SK-N-SH (cell line): ENCODE data around the gene RAC2. TPM values are rescaled to one million over a fixed set of nuclear protein-coding genes. Genes with fewer than 3 reads are reported as not detected.

Source experiments
- CTCF ChIA-PET: fragments of 300-600, 350-600 bp; formaldehyde crosslinking; extraction: SDS; loops from one replicate; lab custom pipeline; 2021; lab: Yijun Ruan, JAX
- POLR2A ChIA-PET: fragments of 350-600 bp; sonication (Branson Sonifier 250); formaldehyde crosslinking; extraction: SDS; loops from one replicate; lab custom pipeline; 2020; ENCODE audit warnings: antibody characterized with exemption, inconsistent platforms; lab: Yijun Ruan, JAX
- DNase-seq: peaks from one replicate; pipeline ENCODE4 v3.0.0; 2012
- H2AFZ ChIP-seq: fragments of 200-600 bp; sonication (generic); 2 replicates; pipeline ENCODE4 v1.8.1; 2016; ENCODE audit warnings: antibody characterized with exemption, mild to moderate bottlenecking, low read depth
- H3F3A ChIP-seq: fragments of 200-600 bp; sonication (generic); replicated peaks from 2 replicates; pipeline ENCODE3; 2016; ENCODE audit warnings: antibody characterized with exemption, mild to moderate bottlenecking; ENCODE audit not compliant: insufficient read depth
- H3K27ac ChIP-seq, 2 experiments: fragments of 200-500 bp in 1 of 2; fragments of 200-600 bp in 1 of 2; sonication (Bioruptor generic) in 1 of 2; sonication (generic), shearing (Covaris generic) in 1 of 2; 2 replicates each; pipeline versions ENCODE4 v1.5.1 to v1.6.1; 2014 to 2016; ENCODE audit warnings: low read depth in 2 of 2, inconsistent platforms in 1 of 2, low read length in 1 of 2, mild to moderate bottlenecking in 1 of 2, mixed read lengths in 1 of 2
- H3K27me3 ChIP-seq: fragments of 200-600 bp; sonication (generic), shearing (Covaris generic); 2 replicates; pipeline ENCODE4 v1.6.1; 2016; ENCODE audit warnings: mixed run types; ENCODE audit not compliant: insufficient read depth
- H3K36me3 ChIP-seq, 2 experiments: fragments of 200-500 bp in 1 of 2; fragments of 200-600 bp in 1 of 2; sonication (Bioruptor generic) in 1 of 2; sonication (generic) in 1 of 2; replicated peaks in 1 of 2; 2 replicates each; pipeline versions ENCODE3 to v1.5.1; 2014 to 2016; ENCODE audit warnings: low read length in 1 of 2, mild to moderate bottlenecking in 1 of 2; ENCODE audit not compliant: insufficient read depth in 2 of 2, control insufficient read depth in 1 of 2
- H3K4me1 ChIP-seq, 2 experiments: fragments of 200-500 bp in 1 of 2; fragments of 200-600 bp in 1 of 2; sonication (Bioruptor generic) in 1 of 2; sonication (generic), shearing (Covaris generic) in 1 of 2; 2 replicates each; pipeline versions ENCODE4 v1.5.1 to v1.6.1; 2014 to 2016; ENCODE audit warnings: low read depth in 1 of 2, low read length in 1 of 2, mixed run types in 1 of 2; ENCODE audit not compliant: insufficient read depth in 2 of 2, control insufficient read depth in 1 of 2
- H3K4me2 ChIP-seq: fragments of 200-600 bp; sonication (generic), shearing (Covaris generic); 2 replicates; pipeline ENCODE4 v1.6.1; 2017; ENCODE audit warnings: mixed run types
- H3K4me3 ChIP-seq, 2 experiments: fragments of 200-500 bp in 1 of 2; fragments of 200-600 bp in 1 of 2; sonication (Bioruptor generic) in 1 of 2; sonication (generic), shearing (Covaris generic) in 1 of 2; 2 replicates each; pipeline versions ENCODE4 v1.5.1 to v1.8.1; 2014 to 2016; ENCODE audit warnings: low read depth in 2 of 2, inconsistent platforms in 1 of 2, low read length in 1 of 2, mild to moderate bottlenecking in 1 of 2, mixed read lengths in 1 of 2, moderate library complexity in 1 of 2
- H3K79me2 ChIP-seq: fragments of 200-600 bp; sonication (generic); 2 replicates; pipeline ENCODE4 v1.8.1; 2017; ENCODE audit warnings: mild to moderate bottlenecking; ENCODE audit not compliant: insufficient read depth
- H3K9ac ChIP-seq: fragments of 200-600 bp; sonication (generic); 2 replicates; pipeline ENCODE4 v1.6.1; 2017; ENCODE audit warnings: mixed run types
- H3K9me2 ChIP-seq: fragments of 200-600 bp; sonication (generic); 2 replicates; pipeline ENCODE4 v1.6.1; 2017; ENCODE audit warnings: mixed run types
- H3K9me3 ChIP-seq: fragments of 200-600 bp; sonication (generic); 2 replicates; pipeline ENCODE4 v1.6.1; 2017; ENCODE audit warnings: mixed run types, mild to moderate bottlenecking, moderate library complexity
- H4K20me1 ChIP-seq: fragments of 200-600 bp; sonication (generic); 2 replicates; pipeline ENCODE4 v1.6.1; 2017; ENCODE audit warnings: mild to moderate bottlenecking, mixed run types; ENCODE audit not compliant: insufficient read depth
- CTCF ChIP-seq: fragments of 200-600 bp; sonication (generic); IDR thresholded peaks from 2 replicates; pipeline ENCODE4 v1.6.1; 2017; ENCODE audit warnings: antibody characterized with exemption, mild to moderate bottlenecking, moderate library complexity
- EZH2phosphoT487 ChIP-seq: fragments of 200-600 bp; sonication (generic); IDR thresholded peaks from 2 replicates; pipeline ENCODE4 v1.6.1; 2017; ENCODE audit warnings: low read depth, mixed run types, mild to moderate bottlenecking, antibody characterized with exemption, moderate library complexity, borderline replicate concordance
- FOXM1 ChIP-seq: IDR thresholded peaks from 2 replicates; pipeline ENCODE4 v1.4.0; 2012; ENCODE audit warnings: low read depth, mild to moderate bottlenecking
- MEF2A ChIP-seq: IDR thresholded peaks from 2 replicates; pipeline ENCODE4 v1.4.0; 2012; ENCODE audit warnings: low read depth, borderline replicate concordance
- MXI1 ChIP-seq: IDR thresholded peaks from 2 replicates; pipeline ENCODE4 v1.6.1; 2012; ENCODE audit warnings: mild to moderate bottlenecking, low read depth, low read length, improper control_type of control experiment
- NFIC ChIP-seq: IDR thresholded peaks from 2 replicates; pipeline ENCODE4 v1.4.0; 2012; ENCODE audit warnings: borderline replicate concordance
- NRF1 ChIP-seq: IDR thresholded peaks from 2 replicates; pipeline ENCODE4 v1.6.1; 2012; ENCODE audit warnings: low read depth, mild to moderate bottlenecking, low read length
- POLR2AphosphoS5 ChIP-seq: IDR thresholded peaks from 2 replicates; pipeline ENCODE4 v1.6.1; 2012; ENCODE audit warnings: low read depth, low read length
- RAD21 ChIP-seq: IDR thresholded peaks from 2 replicates; pipeline ENCODE4 v1.6.1; 2012; ENCODE audit warnings: mild to moderate bottlenecking, low read length
- RCOR1 ChIP-seq: fragments of 150-350 bp; IDR thresholded peaks from 2 replicates; pipeline ENCODE4 v1.6.1; 2017; ENCODE audit warnings: antibody characterized with exemption, low read length
- SMC3 ChIP-seq: IDR thresholded peaks from 2 replicates; pipeline ENCODE4 v1.6.1; 2012; ENCODE audit warnings: low read depth, low read length, improper control_type of control experiment
- TAF1 ChIP-seq: IDR thresholded peaks from 2 replicates; pipeline ENCODE4 v1.6.1; 2012; ENCODE audit warnings: low read depth, mild to moderate bottlenecking, low read length, moderate library complexity, borderline replicate concordance
- TEAD4 ChIP-seq: IDR thresholded peaks from 2 replicates; pipeline ENCODE4 v1.4.0; 2012; ENCODE audit warnings: mild to moderate bottlenecking, borderline replicate concordance; ENCODE audit not compliant: insufficient read depth
- USF2 ChIP-seq: fragments of 150-350 bp; IDR thresholded peaks from 2 replicates; pipeline ENCODE4 v1.6.1; 2017; ENCODE audit warnings: antibody characterized with exemption, low read length, low read depth, borderline replicate concordance
- WGBS: methylation state at CpG from one replicate; pipeline ENCODE4 v1.1.6; 2017; ENCODE audit warnings: low lambda C conversion rate; 5-methylcytosine and 5-hydroxymethylcytosine counted together
- polyA plus RNA-seq, 3 experiments: library from polyadenylated mRNA; depleted of rRNA; stranded (reverse); fragments of >200 nt; gene quantifications; 2 replicates each; pipeline ENCODE4 v1.2.3, GENCODE V29; 2012

The RAC2 gene
- polyA plus RNA-seq, 1 of the 3 experiments (the other 2 are of a cell fraction), result 29.9 TPM

- no peaks in the 10 kb centered on the region for H4K20me1 ChIP-seq
- H3K4me2 ChIP-seq, result no peak overlapping the region
- no peaks in the 10 kb centered on the region for H3K9me3 ChIP-seq
- H3K4me1 ChIP-seq, result peaks cover 31 to 35% of the 10 kb centered on the region in 2 experiments
- CTCF ChIA-PET, result interaction anchor here (0.7 to 1.1 kb wide), 2 partner anchors 25 to 124 kb away, joined by 3 to 5 read pairs; no protein-coding TSS in a partner anchor
- H3F3A ChIP-seq, result peaks cover 44% of the 10 kb centered on the region
- no peak overlapping the region for H3K9ac ChIP-seq
- POLR2A ChIA-PET, result no interaction called here
- no peaks in the 10 kb centered on the region for H3K27me3 ChIP-seq
- 60% methylated on average over 2 of the region's 2 CpGs for WGBS
- no peak for DNase-seq
- H3K27ac ChIP-seq, result no peak overlapping the region
- H3K4me3 ChIP-seq, result no peak overlapping the region
- no peaks in the 10 kb centered on the region for H3K36me3 ChIP-seq
- no peaks in the 10 kb centered on the region for H3K9me2 ChIP-seq
- TF ChIP-seq NFIC (no peak), RCOR1 (no peak), NRF1 (no peak), SMC3 (no peak), MXI1 (no peak), USF2 (no peak), EZH2phosphoT487 (no peak)
- H3K79me2 ChIP-seq, result peaks cover under 1% of the 10 kb centered on the region; the same call in 1 of the 2 replicates
- no peak overlapping the region for H2AFZ ChIP-seq
These were observed 51.9 kb downstream of the RAC2 start for GRCh38 chr22:37192204-37192603.

- Histone ChIP-seq H2AFZ (no peak overlapping the region), H3K9me2 (no peaks in the 10 kb centered on the region), H3K79me2 (peaks cover 11% of the 10 kb centered on the region), H3F3A (peaks cover 39% of the 10 kb centered on the region), H3K27ac (peak overlapping the region; percentile 90 to 91), H3K9ac (no peak overlapping the region), H3K4me2 (peak overlapping the region; percentile 91; the same call in 1 of the 2 replicates), H4K20me1 (no peaks in the 10 kb centered on the region), H3K36me3 (peaks cover 0 to under 1% of the 10 kb centered on the region in 2 experiments), H3K4me1 (peaks cover 33 to 38% of the 10 kb centered on the region in 2 experiments), H3K27me3 (no peaks in the 10 kb centered on the region), H3K4me3 (no peak overlapping the region), H3K9me3 (no peaks in the 10 kb centered on the region)
- POLR2A ChIA-PET, result no interaction called here
- CTCF ChIA-PET, result interaction anchor here (1.4 kb wide), 1 partner anchor 9 kb away, joined by 5 read pairs; no protein-coding TSS in a partner anchor
- TF ChIP-seq EZH2phosphoT487 (no peak), MEF2A (no peak), TAF1 (no peak), SMC3 (no peak), CTCF (no peak), POLR2AphosphoS5 (no peak), TEAD4 (no peak), RAD21 (no peak), FOXM1 (no peak)
- DNase-seq, result no peak
- WGBS, result 76% methylated on average over 4 of the region's 4 CpGs
These were observed 53.7 kb downstream of the RAC2 start for GRCh38 chr22:37190262-37190780.
